ENCODE measurements around the gene PLEKHD1. TPM values are rescaled to one million over a fixed set of nuclear protein-coding genes. Genes with fewer than 3 reads are reported as not detected.

PLEKHD1 gene
- total and polyA plus RNA-seq, 4 donors = 0.05 to 0.08 (median 0.06) TPM; not detected in 1

DNA sequence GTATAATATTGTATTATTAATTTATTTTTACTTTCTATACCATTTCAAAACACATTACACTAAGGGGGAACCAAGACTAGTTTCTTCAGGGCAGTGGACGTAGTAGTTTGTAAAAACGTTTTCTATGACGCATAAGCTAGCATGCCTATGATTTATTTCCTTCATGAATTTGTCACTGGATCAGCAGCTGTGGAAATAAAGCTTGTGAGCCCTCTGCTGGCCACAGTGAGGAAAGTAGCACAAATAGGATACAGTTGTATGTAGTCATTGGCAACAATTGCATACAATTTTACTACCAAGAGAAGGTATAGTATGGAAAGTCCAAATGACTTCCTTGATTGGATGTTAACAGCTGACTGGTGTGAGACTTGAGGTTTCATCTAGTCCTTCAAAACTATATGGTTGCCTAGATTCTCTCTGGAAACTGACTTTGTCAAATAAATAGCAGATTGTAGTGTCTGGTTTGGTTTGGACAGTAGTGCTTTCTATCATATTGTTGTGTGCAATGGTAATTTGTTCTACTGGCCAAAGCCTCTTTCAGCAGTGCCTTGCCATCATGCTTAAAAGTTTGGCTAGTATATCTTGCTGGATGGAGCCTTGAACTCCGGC lies 24.3 kb upstream of the PLEKHD1 start:
- DNase-seq (ENCODE audit: low spot score) = peak; percentile 49
- H3K27ac ChIP-seq (ENCODE audit: low read depth in 1 of 2, low read length in 2 of 2) = no peak overlapping the region
- H3K4me1 ChIP-seq (ENCODE audit: control insufficient read depth in 4 of 4, insufficient read depth in 4 of 4, low read length in 3 of 4) = no peaks in the 10 kb centered on the region
- TF ChIP-seq, protein P1, sequence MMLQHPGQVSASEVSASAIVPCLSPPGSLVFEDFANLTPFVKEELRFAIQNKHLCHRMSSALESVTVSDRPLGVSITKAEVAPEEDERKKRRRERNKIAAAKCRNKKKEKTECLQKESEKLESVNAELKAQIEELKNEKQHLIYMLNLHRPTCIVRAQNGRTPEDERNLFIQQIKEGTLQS (IDR thresholded peaks at IDR 0.05) = peak; percentile 18
- TF ChIP-seq FOXA2 (IDR thresholded peaks at IDR 0.05) (no peak), RXRA (IDR thresholded peaks at IDR 0.05) (no peak), SP1 (IDR thresholded peaks at IDR 0.05) (no peak), RAD21 (IDR thresholded peaks at IDR 0.05) (peak; percentile 95 to 98), FOXA1 (IDR thresholded peaks at IDR 0.05) (no peak), HNF4G (IDR thresholded peaks at IDR 0.05) (no peak), HNF4A (conservative IDR thresholded peaks at IDR 0.05) (no peak), NR2F2 (IDR thresholded peaks at IDR 0.05) (no peak), TAF1 (conservative IDR thresholded peaks at IDR 0.05) (no peak), YY1 (IDR thresholded peaks at IDR 0.05) (no peak), EGR1 (IDR thresholded peaks at IDR 0.05; ENCODE audit: low read depth in 2 of 2) (no peak), GABPA (IDR thresholded peaks at IDR 0.05 in 1 of 2, conservative IDR thresholded peaks at IDR 0.05 in 1 of 2) (peak; percentile 54 to 74), JUND (IDR thresholded peaks at IDR 0.05) (peak in 1 of 2 donors; percentile 28)
- TF ChIP-seq, protein P2, sequence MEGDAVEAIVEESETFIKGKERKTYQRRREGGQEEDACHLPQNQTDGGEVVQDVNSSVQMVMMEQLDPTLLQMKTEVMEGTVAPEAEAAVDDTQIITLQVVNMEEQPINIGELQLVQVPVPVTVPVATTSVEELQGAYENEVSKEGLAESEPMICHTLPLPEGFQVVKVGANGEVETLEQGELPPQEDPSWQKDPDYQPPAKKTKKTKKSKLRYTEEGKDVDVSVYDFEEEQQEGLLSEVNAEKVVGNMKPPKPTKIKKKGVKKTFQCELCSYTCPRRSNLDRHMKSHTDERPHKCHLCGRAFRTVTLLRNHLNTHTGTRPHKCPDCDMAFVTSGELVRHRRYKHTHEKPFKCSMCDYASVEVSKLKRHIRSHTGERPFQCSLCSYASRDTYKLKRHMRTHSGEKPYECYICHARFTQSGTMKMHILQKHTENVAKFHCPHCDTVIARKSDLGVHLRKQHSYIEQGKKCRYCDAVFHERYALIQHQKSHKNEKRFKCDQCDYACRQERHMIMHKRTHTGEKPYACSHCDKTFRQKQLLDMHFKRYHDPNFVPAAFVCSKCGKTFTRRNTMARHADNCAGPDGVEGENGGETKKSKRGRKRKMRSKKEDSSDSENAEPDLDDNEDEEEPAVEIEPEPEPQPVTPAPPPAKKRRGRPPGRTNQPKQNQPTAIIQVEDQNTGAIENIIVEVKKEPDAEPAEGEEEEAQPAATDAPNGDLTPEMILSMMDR (IDR thresholded peaks at IDR 0.05; ENCODE audit: low read depth, low read length, missing input control) = peak; percentile 80
- TF ChIP-seq, protein P3, sequence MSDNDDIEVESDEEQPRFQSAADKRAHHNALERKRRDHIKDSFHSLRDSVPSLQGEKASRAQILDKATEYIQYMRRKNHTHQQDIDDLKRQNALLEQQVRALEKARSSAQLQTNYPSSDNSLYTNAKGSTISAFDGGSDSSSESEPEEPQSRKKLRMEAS (IDR thresholded peaks at IDR 0.05) = no peak
- TF ChIP-seq, protein P4, sequence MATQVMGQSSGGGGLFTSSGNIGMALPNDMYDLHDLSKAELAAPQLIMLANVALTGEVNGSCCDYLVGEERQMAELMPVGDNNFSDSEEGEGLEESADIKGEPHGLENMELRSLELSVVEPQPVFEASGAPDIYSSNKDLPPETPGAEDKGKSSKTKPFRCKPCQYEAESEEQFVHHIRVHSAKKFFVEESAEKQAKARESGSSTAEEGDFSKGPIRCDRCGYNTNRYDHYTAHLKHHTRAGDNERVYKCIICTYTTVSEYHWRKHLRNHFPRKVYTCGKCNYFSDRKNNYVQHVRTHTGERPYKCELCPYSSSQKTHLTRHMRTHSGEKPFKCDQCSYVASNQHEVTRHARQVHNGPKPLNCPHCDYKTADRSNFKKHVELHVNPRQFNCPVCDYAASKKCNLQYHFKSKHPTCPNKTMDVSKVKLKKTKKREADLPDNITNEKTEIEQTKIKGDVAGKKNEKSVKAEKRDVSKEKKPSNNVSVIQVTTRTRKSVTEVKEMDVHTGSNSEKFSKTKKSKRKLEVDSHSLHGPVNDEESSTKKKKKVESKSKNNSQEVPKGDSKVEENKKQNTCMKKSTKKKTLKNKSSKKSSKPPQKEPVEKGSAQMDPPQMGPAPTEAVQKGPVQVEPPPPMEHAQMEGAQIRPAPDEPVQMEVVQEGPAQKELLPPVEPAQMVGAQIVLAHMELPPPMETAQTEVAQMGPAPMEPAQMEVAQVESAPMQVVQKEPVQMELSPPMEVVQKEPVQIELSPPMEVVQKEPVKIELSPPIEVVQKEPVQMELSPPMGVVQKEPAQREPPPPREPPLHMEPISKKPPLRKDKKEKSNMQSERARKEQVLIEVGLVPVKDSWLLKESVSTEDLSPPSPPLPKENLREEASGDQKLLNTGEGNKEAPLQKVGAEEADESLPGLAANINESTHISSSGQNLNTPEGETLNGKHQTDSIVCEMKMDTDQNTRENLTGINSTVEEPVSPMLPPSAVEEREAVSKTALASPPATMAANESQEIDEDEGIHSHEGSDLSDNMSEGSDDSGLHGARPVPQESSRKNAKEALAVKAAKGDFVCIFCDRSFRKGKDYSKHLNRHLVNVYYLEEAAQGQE (IDR thresholded peaks at IDR 0.05) = no peak
- TF ChIP-seq, protein P5, sequence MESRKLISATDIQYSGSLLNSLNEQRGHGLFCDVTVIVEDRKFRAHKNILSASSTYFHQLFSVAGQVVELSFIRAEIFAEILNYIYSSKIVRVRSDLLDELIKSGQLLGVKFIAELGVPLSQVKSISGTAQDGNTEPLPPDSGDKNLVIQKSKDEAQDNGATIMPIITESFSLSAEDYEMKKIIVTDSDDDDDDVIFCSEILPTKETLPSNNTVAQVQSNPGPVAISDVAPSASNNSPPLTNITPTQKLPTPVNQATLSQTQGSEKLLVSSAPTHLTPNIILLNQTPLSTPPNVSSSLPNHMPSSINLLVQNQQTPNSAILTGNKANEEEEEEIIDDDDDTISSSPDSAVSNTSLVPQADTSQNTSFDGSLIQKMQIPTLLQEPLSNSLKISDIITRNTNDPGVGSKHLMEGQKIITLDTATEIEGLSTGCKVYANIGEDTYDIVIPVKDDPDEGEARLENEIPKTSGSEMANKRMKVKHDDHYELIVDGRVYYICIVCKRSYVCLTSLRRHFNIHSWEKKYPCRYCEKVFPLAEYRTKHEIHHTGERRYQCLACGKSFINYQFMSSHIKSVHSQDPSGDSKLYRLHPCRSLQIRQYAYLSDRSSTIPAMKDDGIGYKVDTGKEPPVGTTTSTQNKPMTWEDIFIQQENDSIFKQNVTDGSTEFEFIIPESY (IDR thresholded peaks at IDR 0.05) = no peak
- 30% methylated on average over 4 of the region's 4 CpGs for WGBS
- no peak overlapping the region for H3K9ac ChIP-seq (ENCODE audit: low read depth in 1 of 2, low read length in 2 of 2)
- H3K4me3 ChIP-seq (ENCODE audit: low read depth in 1 of 3, low read length in 3 of 3) = no peak overlapping the region
- H3K9me3 ChIP-seq (ENCODE audit: control insufficient read depth in 4 of 4, low read length in 3 of 4) = no peaks in the 10 kb centered on the region
- H3K27me3 ChIP-seq (ENCODE audit: control insufficient read depth in 4 of 4, insufficient read depth in 4 of 4, low read length in 3 of 4) = no peaks in the 10 kb centered on the region
- H3K36me3 ChIP-seq (ENCODE audit: control insufficient read depth in 4 of 4, insufficient read depth in 3 of 4, low read depth in 1 of 4, low read length in 3 of 4) = peaks cover 3 to 30% (median 17%) of the 10 kb centered on the region in 4 donors

Measured in liver (tissue), 9 donors.